ENCODE measurements around the gene CHD1. TPM values are rescaled to one million over a fixed set of nuclear protein-coding genes. Genes with fewer than 3 reads are reported as not detected.

Gene CHD1
- total and polyA plus RNA-seq, 2 of the 4 experiments (the other 2 are of a cell fraction), result 12.3 to 33.7 TPM

- no peak overlapping the region for H4K91ac ChIP-seq (ENCODE audit: insufficient read depth, low read depth, low read length)
- 0 out of 2 replicates have a peak, but pooled peaks cover 2% of the 10 kb centered on the region for H3K9me1 ChIP-seq (ENCODE audit: insufficient read depth, low read length)
- no peak overlapping the region for H3K27ac ChIP-seq (ENCODE audit: insufficient read depth, low read length)
- H2BK20ac ChIP-seq (ENCODE audit: low read depth, low read length), result no peak overlapping the region
- in situ Hi-C loops (cut with MboI; ENCODE audit: low sequenced_read_pairs) (no loop called here), intact Hi-C loops (cut with micrococcal nuclease) (no loop called here), dilution Hi-C loops (cut with HindIII; ENCODE audit: low sequenced_read_pairs, unreplicated experiment) (no loop called here)
- H2BK5ac ChIP-seq (ENCODE audit: low read depth, low read length, poor library complexity, severe bottlenecking), result no peak overlapping the region
- H2BK15ac ChIP-seq (ENCODE audit: low read depth, low read length), result no peak overlapping the region
- no peak for TF ChIP-seq MAFK (IDR thresholded peaks at IDR 0.05; ENCODE audit: low read depth, low read length)
- no peak for TF ChIP-seq ELK1 (IDR thresholded peaks at IDR 0.05; ENCODE audit: borderline replicate concordance, low read depth, low read length)
- TF ChIP-seq RFX5 (IDR thresholded peaks at IDR 0.05; ENCODE audit: low read depth, low read length), result no peak
- TF ChIP-seq FOS (IDR thresholded peaks at IDR 0.05; ENCODE audit: low read depth, low read length), result no peak
- TF ChIP-seq POLR2A (IDR thresholded peaks at IDR 0.05; ENCODE audit: low read depth, low read length), result no peak
- TF ChIP-seq CHD1 (IDR thresholded peaks at IDR 0.05; ENCODE audit: low read depth, low read length), result no peak
- TF ChIP-seq BHLHE40 (IDR thresholded peaks at IDR 0.05; ENCODE audit: low read depth, low read length), result no peak
- TF ChIP-seq MAZ (IDR thresholded peaks at IDR 0.05; ENCODE audit: borderline replicate concordance, low read depth, low read length), result no peak
- TF ChIP-seq SMC3 (IDR thresholded peaks at IDR 0.05; ENCODE audit: low read depth, low read length), result no peak
- TF ChIP-seq NFE2L2 (IDR thresholded peaks at IDR 0.05; ENCODE audit: low read depth, low read length), result no peak
- no peak for TF ChIP-seq MXI1 (IDR thresholded peaks at IDR 0.05; ENCODE audit: borderline replicate concordance, low read depth, low read length)
- no peak for TF ChIP-seq CTCF (conservative IDR thresholded peaks at IDR 0.05; ENCODE audit: low read depth, low read length)
- no peak for TF ChIP-seq CEBPB (IDR thresholded peaks at IDR 0.05; ENCODE audit: low read depth, low read length)
- TF ChIP-seq USF2 (IDR thresholded peaks at IDR 0.05; ENCODE audit: low read depth, low read length), result no peak
- no peak for TF ChIP-seq RAD21 (IDR thresholded peaks at IDR 0.05; ENCODE audit: low read length)
- TF ChIP-seq RCOR1 (IDR thresholded peaks at IDR 0.05; ENCODE audit: insufficient replicate concordance, low read length), result no peak
- no peak overlapping the region for H4K5ac ChIP-seq (ENCODE audit: low read depth, low read length)
- H3K14ac ChIP-seq (replicated peaks; ENCODE audit: low read depth, low read length), result no peak overlapping the region
- H3K79me1 ChIP-seq (ENCODE audit: low read depth in 1 of 2, low read length in 2 of 2), result peaks cover 7 to 9% of the 10 kb centered on the region in 2 experiments
- H4K20me1 ChIP-seq (ENCODE audit: insufficient read depth, low read length), result no peaks in the 10 kb centered on the region
- ChIA-PET CTCF (no interaction called here), POLR2A (ENCODE audit: unreplicated experiment) (no interaction called here)
- H3K4me2 ChIP-seq (ENCODE audit: low read depth, low read length), result no peak overlapping the region
- DNase-seq (no peak), ATAC-seq (ENCODE audit: low read depth) (no peak)
- no peak overlapping the region for H3K4ac ChIP-seq (ENCODE audit: low read depth, low read length)
- H3K23ac ChIP-seq (ENCODE audit: low read depth, low read length), result no peak overlapping the region
- no peak overlapping the region for H3K4me3 ChIP-seq (ENCODE audit: insufficient read depth, low read depth, low read length)
- H3K36me3 ChIP-seq (ENCODE audit: control insufficient read depth, insufficient read depth, low read length), result peaks cover 30% of the 10 kb centered on the region
- no peak overlapping the region for H3K9ac ChIP-seq (ENCODE audit: low read depth, low read length)
- H3K18ac ChIP-seq (ENCODE audit: low read depth, low read length), result no peak overlapping the region
- no peak overlapping the region for H2AFZ ChIP-seq (replicated peaks; ENCODE audit: low read length, poor library complexity)
- H3K56ac ChIP-seq (ENCODE audit: extremely low read depth, insufficient read depth, low read length), result no peak overlapping the region
- no peak overlapping the region for H2BK120ac ChIP-seq (ENCODE audit: low read depth, low read length)
- no peak overlapping the region for H4K8ac ChIP-seq (ENCODE audit: low read depth in 2 of 2, low read length in 2 of 2)
- no peaks in the 10 kb centered on the region for H3K27me3 ChIP-seq (ENCODE audit: control insufficient read depth, insufficient read depth, low read length)
- no peaks in the 10 kb centered on the region for H3K9me3 ChIP-seq (ENCODE audit: control insufficient read depth, insufficient read depth, low read length)
- no peak overlapping the region for H2AK9ac ChIP-seq (replicated peaks; ENCODE audit: low read depth, low read length, poor library complexity)
- H2AK5ac ChIP-seq (ENCODE audit: low read depth, low read length), result no peak overlapping the region
- H3K4me1 ChIP-seq (ENCODE audit: control insufficient read depth, insufficient read depth, low read length), result no peaks in the 10 kb centered on the region
- BruUV-seq (replicated peaks), result no TSS peak
- WGBS, 2 experiments (ENCODE audit: extremely low coverage in 2 of 2, insufficient read length in 1 of 2), result no CpG with 5 or more reads among the region's 1 CpG
These were observed 37.2 kb downstream of the CHD1 start for GRCh38 chr5:98891591-98891990.

Data from IMR-90 (cell line).